H1 (cell line): ENCODE data around the gene UCKL1. TPM values are rescaled to one million over a fixed set of nuclear protein-coding genes. Genes with fewer than 3 reads are reported as not detected.

Experiments
- CTCF ChIA-PET: fragments of 300-600 bp; sonication (Branson Sonifier 250); formaldehyde crosslinking; loops from one replicate; lab custom pipeline; 2021; ENCODE audit not compliant: partially characterized antibody; lab: Charles Lee
- POLR2A ChIA-PET: fragments of 300-600 bp; sonication (Branson Sonifier 250); formaldehyde crosslinking; loops from one replicate; lab custom pipeline; 2021; ENCODE audit warnings: inconsistent platforms; ENCODE audit not compliant: partially characterized antibody; lab: Charles Lee
- DNase-seq, 2 experiments: peaks; one replicate each; pipeline versions ENCODE4 v3.0.0 to v3.0.0-alpha.2; 2010 to 2022; ENCODE audit warnings: low spot score in 2 of 2, low read depth in 1 of 2, mixed read lengths in 1 of 2
- FAIRE-seq: peaks from 2 replicates; lab custom pipeline; 2011; peaks lifted over from hg19 to GRCh38; lab: Jason Lieb, UNC
- H2AFZ ChIP-seq: 2 replicates; pipeline ENCODE4 v1.8.1; 2012; ENCODE audit warnings: low read length, inconsistent platforms
- H2AK5ac ChIP-seq: 2 replicates; pipeline ENCODE4 v1.6.1; 2013; ENCODE audit warnings: low read depth, low read length
- H2BK120ac ChIP-seq: replicated peaks from 2 replicates; pipeline ENCODE3; 2013; ENCODE audit warnings: low read depth, low read length, inconsistent platforms
- H2BK12ac ChIP-seq: 2 replicates; pipeline ENCODE4 v1.6.1; 2013; ENCODE audit warnings: low read depth, low read length
- H2BK15ac ChIP-seq: 2 replicates; pipeline ENCODE4 v1.6.1; 2013; ENCODE audit warnings: low read length
- H2BK20ac ChIP-seq: 2 replicates; pipeline ENCODE4 v1.6.1; 2013; ENCODE audit warnings: low read length
- H2BK5ac ChIP-seq: 2 replicates; pipeline ENCODE4 v1.6.1; 2013; ENCODE audit warnings: low read depth, low read length
- H3K14ac ChIP-seq: 2 replicates; pipeline ENCODE4 v1.6.1; 2013; ENCODE audit warnings: inconsistent platforms; ENCODE audit not compliant: insufficient read length
- H3K18ac ChIP-seq: 2 replicates; pipeline ENCODE4 v1.6.1; 2013; ENCODE audit warnings: low read length; ENCODE audit errors: extremely low read depth
- H3K23ac ChIP-seq: 2 replicates; pipeline ENCODE4 v1.6.1; 2013; ENCODE audit warnings: inconsistent platforms; ENCODE audit not compliant: insufficient read length
- H3K23me2 ChIP-seq: 2 replicates; pipeline ENCODE4 v1.6.1; 2013; ENCODE audit warnings: low read depth, low read length
- H3K27ac ChIP-seq: 2 replicates; pipeline ENCODE4 v1.6.1; 2011; ENCODE audit warnings: low read depth, low read length, inconsistent platforms
- H3K27me3 ChIP-seq, 4 experiments: replicated peaks in 1 of 4; 1 replicate in 1 of 4; 2 replicates in 3 of 4; pipeline versions ENCODE4 v1.6.1 to v1.8.1; 2011 to 2013; ENCODE audit warnings: low read length in 3 of 4, mild to moderate bottlenecking in 3 of 4, inconsistent platforms in 2 of 4, mixed read lengths in 2 of 4, moderate library complexity in 1 of 4; ENCODE audit not compliant: control insufficient read depth in 3 of 4, insufficient read depth in 3 of 4; ENCODE audit errors: extremely low read depth in 1 of 4
- H3K36me3 ChIP-seq, 4 experiments: 2 replicates each; pipeline versions ENCODE4 v1.6.1 to v1.8.1; 2011 to 2013; ENCODE audit warnings: mild to moderate bottlenecking in 4 of 4, low read length in 3 of 4, moderate library complexity in 2 of 4, control low read depth in 1 of 4, inconsistent platforms in 1 of 4; ENCODE audit not compliant: insufficient read depth in 4 of 4, control insufficient read depth in 2 of 4
- H3K4ac ChIP-seq: replicated peaks from 2 replicates; pipeline ENCODE3; 2013; ENCODE audit warnings: low read length, low read depth, mixed read lengths, inconsistent platforms; ENCODE audit not compliant: insufficient read length
- H3K4me1 ChIP-seq, 4 experiments: replicated peaks in 1 of 4; 1 replicate in 1 of 4; 2 replicates in 3 of 4; pipeline versions ENCODE4 v1.6.1 to v1.8.1; 2011 to 2013; ENCODE audit warnings: low read length in 3 of 4, inconsistent platforms in 2 of 4, mixed read lengths in 1 of 4; ENCODE audit not compliant: insufficient read depth in 4 of 4, control insufficient read depth in 3 of 4
- H3K4me2 ChIP-seq, 2 experiments: 2 replicates each; pipeline versions ENCODE4 v1.6.1 to v1.8.1; 2011 to 2013; ENCODE audit warnings: low read depth in 2 of 2, low read length in 2 of 2, control low read depth in 1 of 2, inconsistent platforms in 1 of 2, mild to moderate bottlenecking in 1 of 2; ENCODE audit not compliant: insufficient read depth in 1 of 2
- H3K4me3 ChIP-seq, 4 experiments: fragments of 200-600, 300-600 bp in 1 of 4; sonication (generic), shearing (Covaris generic), sonication (Bioruptor Twin) in 1 of 4; 2 replicates each; pipeline versions ENCODE4 v1.5.1 to v1.8.1; 2011 to 2016; ENCODE audit warnings: low read length in 4 of 4, low read depth in 3 of 4, control low read depth in 2 of 4, inconsistent platforms in 2 of 4, mild to moderate bottlenecking in 2 of 4, mixed read lengths in 1 of 4, moderate library complexity in 1 of 4; ENCODE audit not compliant: insufficient read depth in 2 of 4; ENCODE audit errors: extremely low read depth in 1 of 4
- H3K56ac ChIP-seq: replicated peaks from 2 replicates; pipeline ENCODE3; 2013; ENCODE audit warnings: low read depth, mild to moderate bottlenecking, mixed read lengths, low read length, inconsistent platforms; ENCODE audit not compliant: insufficient read length
- H3K79me1 ChIP-seq: 2 replicates; pipeline ENCODE4 v1.6.1; 2013; ENCODE audit warnings: low read depth, low read length, control low read depth
- H3K79me2 ChIP-seq, 2 experiments: 2 replicates each; pipeline versions ENCODE4 v1.6.1 to v1.8.1; 2012 to 2013; ENCODE audit warnings: low read length in 2 of 2, mild to moderate bottlenecking in 2 of 2, inconsistent platforms in 1 of 2; ENCODE audit not compliant: insufficient read depth in 2 of 2, control insufficient read depth in 1 of 2
- H3K9ac ChIP-seq, 4 experiments: replicated peaks in 1 of 4; 1 replicate in 1 of 4; 2 replicates in 3 of 4; pipeline versions ENCODE4 v1.6.1 to v1.8.1; 2011 to 2013; ENCODE audit warnings: low read depth in 3 of 4, low read length in 3 of 4, control low read depth in 2 of 4, mild to moderate bottlenecking in 2 of 4, moderate library complexity in 2 of 4, inconsistent platforms in 1 of 4; ENCODE audit errors: extremely low read depth in 1 of 4
- H3K9me3 ChIP-seq, 2 experiments: 2 replicates each; pipeline versions ENCODE4 v1.6.1 to v1.8.1; 2012 to 2013; ENCODE audit warnings: mild to moderate bottlenecking in 2 of 2, moderate library complexity in 2 of 2, control low read depth in 1 of 2, inconsistent platforms in 1 of 2, low read depth in 1 of 2, low read length in 1 of 2, mixed read lengths in 1 of 2; ENCODE audit not compliant: insufficient read depth in 2 of 2
- H4K20me1 ChIP-seq, 2 experiments: replicated peaks in 1 of 2; 2 replicates each; pipeline versions ENCODE3 to v1.8.1; 2011 to 2013; ENCODE audit warnings: inconsistent platforms in 2 of 2, low read length in 2 of 2, mild to moderate bottlenecking in 1 of 2; ENCODE audit not compliant: insufficient read depth in 2 of 2, control insufficient read depth in 1 of 2
- H4K5ac ChIP-seq: 2 replicates; pipeline ENCODE4 v1.6.1; 2013; ENCODE audit warnings: low read length, low read depth, mixed read lengths, inconsistent platforms; ENCODE audit not compliant: insufficient read length
- H4K8ac ChIP-seq: 2 replicates; pipeline ENCODE4 v1.8.0; 2013; ENCODE audit warnings: mild to moderate bottlenecking, moderate library complexity, low read length, inconsistent platforms; ENCODE audit not compliant: insufficient read depth; ENCODE audit errors: extremely low read depth
- H4K91ac ChIP-seq: replicated peaks from 2 replicates; pipeline ENCODE3; 2013; ENCODE audit warnings: low read length, mixed read lengths, inconsistent platforms; ENCODE audit not compliant: insufficient read length
- ATF2 ChIP-seq: IDR thresholded peaks from 2 replicates; pipeline ENCODE4 v1.6.1; 2012; ENCODE audit warnings: low read length, inconsistent platforms
- BRCA1 ChIP-seq: IDR thresholded peaks from 2 replicates; pipeline ENCODE4 v1.6.1; 2012; ENCODE audit warnings: low read depth, low read length, improper control_type of control experiment
- CTBP2 ChIP-seq: IDR thresholded peaks from 2 replicates; pipeline ENCODE4 v1.7.0; 2011; ENCODE audit warnings: borderline replicate concordance, mild to moderate bottlenecking, moderate library complexity, mixed read lengths, low read length; ENCODE audit not compliant: insufficient read depth, insufficient read length
- E2F6 ChIP-seq: IDR thresholded peaks from 2 replicates; pipeline ENCODE4 v1.6.1; 2012; ENCODE audit warnings: inconsistent platforms
- POLR2A ChIP-seq, 2 experiments: IDR thresholded peaks; 1 replicate in 1 of 2; 2 replicates in 1 of 2; pipeline ENCODE4 v1.6.1; 2011; ENCODE audit warnings: low read depth in 2 of 2, low read length in 2 of 2, mild to moderate bottlenecking in 2 of 2; ENCODE audit errors: control extremely low read depth in 1 of 2
- RFX5 ChIP-seq: IDR thresholded peaks from 2 replicates; pipeline ENCODE4 v1.6.1; 2011; ENCODE audit warnings: low read depth, low read length, improper control_type of control experiment, borderline replicate concordance
- SP4 ChIP-seq: IDR thresholded peaks from 2 replicates; pipeline ENCODE4 v1.6.1; 2012; ENCODE audit warnings: low read length, inconsistent platforms
- WGBS, 2 experiments: shearing (Covaris generic) in 1 of 2; methylation state at CpG; one replicate each; pipeline versions ENCODE4 v1.1.6 to v1.1.7; 2013 to 2015; ENCODE audit warnings: low lambda C conversion rate in 2 of 2, mixed read lengths in 2 of 2, inconsistent platforms in 1 of 2, low coverage in 1 of 2, missing lambda C conversion rate in 1 of 2; ENCODE audit not compliant: insufficient replicate concordance in 2 of 2, insufficient coverage in 1 of 2, insufficient read length in 1 of 2; ENCODE audit errors: extremely low coverage in 1 of 2, missing lambda C conversion rate in 1 of 2; 5-methylcytosine and 5-hydroxymethylcytosine counted together
- polyA plus RNA-seq, 7 experiments: library from polyadenylated mRNA; depleted of rRNA in 3 of 7; stranded (reverse) in 5 of 7; unstranded in 2 of 7; fragments of >200 nt in 5 of 7; fragments of 200-250 nt in 2 of 7; gene quantifications; 1 replicate in 5 of 7; 2 replicates in 1 of 7; 4 replicates in 1 of 7; pipeline versions ENCODE4 v1.2.1 to v1.2.3, GENCODE V29; 2011 to 2013; ENCODE audit warnings: missing spikeins in 2 of 7, mixed read lengths in 2 of 7
- total RNA-seq: library from RNA; stranded (reverse); fragmentation: NEBNext Ultra II Directional; extraction: Animal tissue kit (Norgen Biotek cat#: 25700); gene quantifications from 2 replicates; pipeline ENCODE4 v1.2.1, GENCODE V29; 2021
- TF ChIP-seq, protein P1 (sequence below), 3 experiments: IDR thresholded peaks; 1 replicate in 2 of 3; 2 replicates in 1 of 3; pipeline versions ENCODE4 v1.5.1 to v1.6.1; 2011; ENCODE audit warnings: low read length in 3 of 3, mild to moderate bottlenecking in 3 of 3, inconsistent platforms in 2 of 3, low read depth in 1 of 3, moderate library complexity in 1 of 3; ENCODE audit not compliant: insufficient read depth in 1 of 3; ENCODE audit errors: control extremely low read depth in 1 of 3

UCKL1 gene
- total and polyA plus RNA-seq, 2 of the 8 experiments (the other 6 are each of a cell fraction or from before 2014, with no cell fraction given) = 36.5 to 91.2 TPM

DNA sequence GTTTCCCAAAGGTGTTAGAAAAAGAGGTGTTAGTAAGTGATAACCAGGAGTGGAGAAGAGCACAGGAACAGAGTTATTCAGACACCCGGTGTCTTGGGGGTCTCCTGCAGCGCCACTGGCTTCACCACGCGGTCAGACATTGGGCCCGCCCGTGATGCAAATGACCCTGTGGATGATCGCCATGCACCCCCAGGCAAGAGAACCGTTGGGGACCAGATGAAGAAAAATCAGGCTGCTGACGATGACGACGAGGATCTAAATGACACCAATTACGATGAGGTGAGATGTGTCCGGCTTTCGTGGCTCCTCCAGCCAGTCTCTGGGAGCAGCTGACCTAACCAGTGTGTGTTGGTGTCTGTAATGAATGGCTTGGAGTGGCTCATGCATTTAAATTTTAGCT lies 26.7 kb upstream of the UCKL1 start:
- no peak overlapping the region for H3K4ac ChIP-seq
- H4K5ac ChIP-seq = no peak overlapping the region
- no peaks in the 10 kb centered on the region for H3K9me3 ChIP-seq
- no peak overlapping the region for H2AFZ ChIP-seq
- H3K23me2 ChIP-seq = peaks cover 14% of the 10 kb centered on the region
- no peak overlapping the region for H3K23ac ChIP-seq
- FAIRE-seq (no peak), DNase-seq (no peak)
- H2AK5ac ChIP-seq = no peak overlapping the region
- H3K14ac ChIP-seq = no peak overlapping the region
- no peak overlapping the region for H2BK5ac ChIP-seq
- no peak overlapping the region for H3K56ac ChIP-seq
- no peak overlapping the region for H4K91ac ChIP-seq
- H3K27me3 ChIP-seq = peaks cover 0 to 5% (median 2%) of the 10 kb centered on the region in 4 experiments; a peak in 3 of 7 replicates
- H3K36me3 ChIP-seq = peaks cover 5 to 29% (median 23%) of the 10 kb centered on the region in 4 experiments; a peak in 7 of 8 replicates
- H3K9ac ChIP-seq = no peak overlapping the region
- no peak overlapping the region for H2BK15ac ChIP-seq
- peaks cover 4% of the 10 kb centered on the region; the same call in 1 of the 2 replicates for H3K79me1 ChIP-seq
- peaks cover 4 to 22% (median 12%) of the 10 kb centered on the region in 4 experiments; a peak in 6 of 7 replicates for H3K4me1 ChIP-seq
- H3K27ac ChIP-seq = no peak overlapping the region
- peak overlapping the region; percentile 23; the same call in 1 of the 2 replicates for H4K8ac ChIP-seq
- no peak overlapping the region for H3K18ac ChIP-seq
- H2BK20ac ChIP-seq = no peak overlapping the region
- no peak overlapping the region for H2BK12ac ChIP-seq
- ChIA-PET POLR2A (interaction anchor here (0.8 to 1.9 kb wide), 3 partner anchors 9 to 53 kb away, joined by 3 to 6 read pairs (median 5); partner anchors contain the start of gene C20orf204), CTCF (interaction anchor here (0.8 to 1.6 kb wide), 5 partner anchors 9 to 89 kb away, joined by 3 to 6 read pairs (median 5); no protein-coding TSS in a partner anchor)
- no peak overlapping the region for H3K4me2 ChIP-seq
- H4K20me1 ChIP-seq = peaks cover 2 to 12% of the 10 kb centered on the region in 2 experiments
- 91% methylated on average over 14 of the region's 14 CpGs; no CpG with 5 or more reads in 1 of the 2 experiments for WGBS, 2 experiments
- peaks cover 0 to 20% of the 10 kb centered on the region in 2 experiments; a peak in 3 of 4 replicates for H3K79me2 ChIP-seq
- H2BK120ac ChIP-seq = no peak overlapping the region
- H3K4me3 ChIP-seq = no peak overlapping the region
- TF ChIP-seq CTBP2 = no peak
- TF ChIP-seq POLR2A (IDR thresholded peaks at IDR 0.05; ENCODE audit: control extremely low read depth in 1 of 2, low read depth in 2 of 2, low read length in 2 of 2) = no peak
- TF ChIP-seq, protein P1, sequence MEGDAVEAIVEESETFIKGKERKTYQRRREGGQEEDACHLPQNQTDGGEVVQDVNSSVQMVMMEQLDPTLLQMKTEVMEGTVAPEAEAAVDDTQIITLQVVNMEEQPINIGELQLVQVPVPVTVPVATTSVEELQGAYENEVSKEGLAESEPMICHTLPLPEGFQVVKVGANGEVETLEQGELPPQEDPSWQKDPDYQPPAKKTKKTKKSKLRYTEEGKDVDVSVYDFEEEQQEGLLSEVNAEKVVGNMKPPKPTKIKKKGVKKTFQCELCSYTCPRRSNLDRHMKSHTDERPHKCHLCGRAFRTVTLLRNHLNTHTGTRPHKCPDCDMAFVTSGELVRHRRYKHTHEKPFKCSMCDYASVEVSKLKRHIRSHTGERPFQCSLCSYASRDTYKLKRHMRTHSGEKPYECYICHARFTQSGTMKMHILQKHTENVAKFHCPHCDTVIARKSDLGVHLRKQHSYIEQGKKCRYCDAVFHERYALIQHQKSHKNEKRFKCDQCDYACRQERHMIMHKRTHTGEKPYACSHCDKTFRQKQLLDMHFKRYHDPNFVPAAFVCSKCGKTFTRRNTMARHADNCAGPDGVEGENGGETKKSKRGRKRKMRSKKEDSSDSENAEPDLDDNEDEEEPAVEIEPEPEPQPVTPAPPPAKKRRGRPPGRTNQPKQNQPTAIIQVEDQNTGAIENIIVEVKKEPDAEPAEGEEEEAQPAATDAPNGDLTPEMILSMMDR (IDR thresholded peaks at IDR 0.05; ENCODE audit: control extremely low read depth in 1 of 3, insufficient read depth in 1 of 3, low read depth in 1 of 3, low read length in 3 of 3) = no peak
- no peak for TF ChIP-seq BRCA1
- TF ChIP-seq E2F6 = no peak
- TF ChIP-seq ATF2 = no peak
- TF ChIP-seq SP4 = no peak
- TF ChIP-seq RFX5 = no peak
